Endodermal cell (in vitro differentiated cells): Measurements from ENCODE around the gene TTC38. TPM values are rescaled to one million over a fixed set of nuclear protein-coding genes. Genes with fewer than 3 reads are reported as not detected.

Experiments
- DNase-seq: peaks from one replicate; pipeline ENCODE4 v3.0.0-alpha.2; 2017
- H3K27ac ChIP-seq: 2 replicates; pipeline ENCODE4 v1.5.1; 2013; ENCODE audit warnings: mild to moderate bottlenecking, low read depth, low read length, moderate library complexity
- H3K27me3 ChIP-seq: 2 replicates; pipeline ENCODE4 v1.6.1; 2013; ENCODE audit warnings: mild to moderate bottlenecking, low read length, moderate library complexity; ENCODE audit not compliant: insufficient read depth, control insufficient read depth, poor library complexity, severe bottlenecking
- H3K36me3 ChIP-seq: 2 replicates; pipeline ENCODE4 v1.7.0; 2013; ENCODE audit warnings: mild to moderate bottlenecking, low read length, moderate library complexity; ENCODE audit not compliant: control insufficient read depth, insufficient read depth
- H3K4me1 ChIP-seq: one replicate; pipeline ENCODE4 v1.7.0; 2013; ENCODE audit warnings: low read length; ENCODE audit not compliant: control insufficient read depth, insufficient read depth
- H3K4me3 ChIP-seq: 2 replicates; pipeline ENCODE4 v1.5.1; 2013; ENCODE audit warnings: mild to moderate bottlenecking, low read length, moderate library complexity
- H3K9ac ChIP-seq: 2 replicates; pipeline ENCODE4 v1.6.1; 2013; ENCODE audit warnings: mild to moderate bottlenecking, low read length, moderate library complexity; ENCODE audit not compliant: poor library complexity, severe bottlenecking; ENCODE audit errors: extremely low read depth
- H3K9me3 ChIP-seq: 2 replicates; pipeline ENCODE4 v1.6.1; 2013; ENCODE audit warnings: mild to moderate bottlenecking, low read length, moderate library complexity; ENCODE audit not compliant: control insufficient read depth
- H3K27ac Mint-ChIP-seq: 2 replicates; pipeline ENCODE4 v1.8.0; 2020; ENCODE audit warnings: mixed read lengths
- H3K27me3 Mint-ChIP-seq: 2 replicates; pipeline ENCODE4 v1.8.0; 2021; ENCODE audit warnings: mild to moderate bottlenecking, mixed read lengths; ENCODE audit not compliant: insufficient read depth
- H3K36me3 Mint-ChIP-seq: 2 replicates; pipeline ENCODE4 v1.8.0; 2020; ENCODE audit warnings: low read depth, mixed read lengths
- H3K4me1 Mint-ChIP-seq: 2 replicates; pipeline ENCODE4 v1.8.0; 2020; ENCODE audit warnings: mixed read lengths
- H3K4me3 Mint-ChIP-seq: 2 replicates; pipeline ENCODE4 v1.8.0; 2020; ENCODE audit warnings: mild to moderate bottlenecking, moderate library complexity, mixed read lengths
- H3K9me3 Mint-ChIP-seq: 2 replicates; pipeline ENCODE4 v1.8.0; 2020; ENCODE audit warnings: mild to moderate bottlenecking, mixed read lengths
- WGBS, 2 experiments: methylation state at CpG; one replicate each; pipeline versions ENCODE4 v1.1.5 to v1.1.7; 2013; ENCODE audit warnings: missing lambda C conversion rate in 2 of 2, mixed read lengths in 1 of 2; ENCODE audit not compliant: insufficient coverage in 1 of 2, insufficient read length in 1 of 2; 5-methylcytosine and 5-hydroxymethylcytosine counted together
- total RNA-seq, 2 donors: library from RNA; stranded (reverse); fragmentation: NEBNext Ultra II Directional in 1 of 2; extraction: Animal tissue kit (Norgen Biotek cat#: 25700) in 1 of 2; gene quantifications; 2 replicates in 1 of 2; 3 replicates in 1 of 2; pipeline ENCODE4 v1.2.1, GENCODE V29; 2021
- TF ChIP-seq, protein P1 (sequence below): fragments of 200-600 bp; sonication (generic); conservative IDR thresholded peaks from 2 replicates; pipeline ENCODE4 v1.5.0; 2021; ENCODE audit warnings: antibody characterized with exemption, mild to moderate bottlenecking

The TTC38 gene
- total RNA-seq, 2 donors from 2014 or later = 35.9 to 47.1 TPM

- H3K4me1 ChIP-seq = no peaks in the 10 kb centered on the region
- DNase-seq = no peak
- no peak overlapping the region for H3K4me3 ChIP-seq
- Mint-ChIP-seq H3K27ac (no peak overlapping the region), H3K27me3 (no peaks in the 10 kb centered on the region), H3K4me3 (no peak overlapping the region), H3K4me1 (peaks cover 4% of the 10 kb centered on the region), H3K9me3 (no peaks in the 10 kb centered on the region), H3K36me3 (peaks cover 36% of the 10 kb centered on the region)
- H3K27me3 ChIP-seq = no peaks in the 10 kb centered on the region
- TF ChIP-seq, protein P1, sequence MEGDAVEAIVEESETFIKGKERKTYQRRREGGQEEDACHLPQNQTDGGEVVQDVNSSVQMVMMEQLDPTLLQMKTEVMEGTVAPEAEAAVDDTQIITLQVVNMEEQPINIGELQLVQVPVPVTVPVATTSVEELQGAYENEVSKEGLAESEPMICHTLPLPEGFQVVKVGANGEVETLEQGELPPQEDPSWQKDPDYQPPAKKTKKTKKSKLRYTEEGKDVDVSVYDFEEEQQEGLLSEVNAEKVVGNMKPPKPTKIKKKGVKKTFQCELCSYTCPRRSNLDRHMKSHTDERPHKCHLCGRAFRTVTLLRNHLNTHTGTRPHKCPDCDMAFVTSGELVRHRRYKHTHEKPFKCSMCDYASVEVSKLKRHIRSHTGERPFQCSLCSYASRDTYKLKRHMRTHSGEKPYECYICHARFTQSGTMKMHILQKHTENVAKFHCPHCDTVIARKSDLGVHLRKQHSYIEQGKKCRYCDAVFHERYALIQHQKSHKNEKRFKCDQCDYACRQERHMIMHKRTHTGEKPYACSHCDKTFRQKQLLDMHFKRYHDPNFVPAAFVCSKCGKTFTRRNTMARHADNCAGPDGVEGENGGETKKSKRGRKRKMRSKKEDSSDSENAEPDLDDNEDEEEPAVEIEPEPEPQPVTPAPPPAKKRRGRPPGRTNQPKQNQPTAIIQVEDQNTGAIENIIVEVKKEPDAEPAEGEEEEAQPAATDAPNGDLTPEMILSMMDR = no peak
- WGBS, 2 experiments = 87 to 96% methylated on average over 3 of the region's 3 CpGs
- H3K9ac ChIP-seq = no peak overlapping the region
- no peak overlapping the region for H3K27ac ChIP-seq
- no peaks in the 10 kb centered on the region for H3K9me3 ChIP-seq
- peaks cover 8% of the 10 kb centered on the region for H3K36me3 ChIP-seq
Observed at GRCh38 chr22:46292173-46292572, 24.4 kb downstream of the TTC38 start.

GRCh38 chr22:46292732-46293131, 24.9 kb downstream of the TTC38 start:
- Histone ChIP-seq H3K4me3 (no peak overlapping the region), H3K27ac (no peak overlapping the region), H3K9me3 (no peaks in the 10 kb centered on the region), H3K27me3 (no peaks in the 10 kb centered on the region), H3K36me3 (peaks cover 8% of the 10 kb centered on the region), H3K4me1 (no peaks in the 10 kb centered on the region), H3K9ac (no peak overlapping the region)
- no peak overlapping the region for H3K4me3 Mint-ChIP-seq
- TF ChIP-seq, protein P1 = no peak
- peaks cover 32% of the 10 kb centered on the region for H3K36me3 Mint-ChIP-seq
- peaks cover 10% of the 10 kb centered on the region for H3K4me1 Mint-ChIP-seq
- no peaks in the 10 kb centered on the region for H3K27me3 Mint-ChIP-seq
- no peak overlapping the region for H3K27ac Mint-ChIP-seq
- DNase-seq = no peak
- no peaks in the 10 kb centered on the region for H3K9me3 Mint-ChIP-seq
- WGBS, 2 experiments = 94 to 99% methylated on average over 11 to 14 of the region's 14 CpGs

GRCh38 chr22:46293577-46294260, 25.9 kb downstream of the TTC38 start:
- H3K27ac ChIP-seq = no peak overlapping the region
- Mint-ChIP-seq H3K9me3 (no peaks in the 10 kb centered on the region), H3K4me3 (no peak overlapping the region), H3K27ac (peak overlapping the region; percentile 52), H3K27me3 (no peaks in the 10 kb centered on the region), H3K4me1 (peaks cover 12% of the 10 kb centered on the region), H3K36me3 (peaks cover 32% of the 10 kb centered on the region)
- DNase-seq = no peak
- H3K9me3 ChIP-seq = no peaks in the 10 kb centered on the region
- H3K4me1 ChIP-seq = no peaks in the 10 kb centered on the region
- no peaks in the 10 kb centered on the region for H3K27me3 ChIP-seq
- peaks cover 13% of the 10 kb centered on the region for H3K36me3 ChIP-seq
- H3K4me3 ChIP-seq = no peak overlapping the region
- WGBS, 2 experiments = 87% methylated on average over 8 to 11 of the region's 11 CpGs
- TF ChIP-seq, protein P1 = no peak
- H3K9ac ChIP-seq = no peak overlapping the region
